Right renal cortex interstitium (tissue), 3 donors: ENCODE data around the gene WWP2. TPM values are rescaled to one million over a fixed set of nuclear protein-coding genes. Genes with fewer than 3 reads are reported as not detected.
"Not testable (repeated sequence)": the region's sequence is repeated elsewhere in the genome, so short reads cannot be mapped to it uniquely, and the experiment has no call there.

ENCODE experiments used
- DNase-seq, 3 donors: peaks; one replicate each; pipeline ENCODE4 v3.0.0-alpha.2; 2013; ENCODE audit warnings: low read depth in 3 of 3, low spot score in 2 of 3
- polyA plus RNA-seq, 3 donors: library from polyadenylated mRNA; unstranded; fragments of 120-200 nt; gene quantifications; one replicate each; pipeline ENCODE4 v1.2.1, GENCODE V29; 2013; ENCODE audit not compliant: insufficient read length in 3 of 3

WWP2 gene
- polyA plus RNA-seq, 3 donors, result 38.5 to 42.0 (median 39.9) TPM

- no peak for DNase-seq
These were observed 90.7 kb downstream of the WWP2 start for GRCh38 chr16:69852815-69853214.

- no peak for DNase-seq
These were observed 91.3 kb downstream of the WWP2 start for GRCh38 chr16:69853481-69853880.

DNA sequence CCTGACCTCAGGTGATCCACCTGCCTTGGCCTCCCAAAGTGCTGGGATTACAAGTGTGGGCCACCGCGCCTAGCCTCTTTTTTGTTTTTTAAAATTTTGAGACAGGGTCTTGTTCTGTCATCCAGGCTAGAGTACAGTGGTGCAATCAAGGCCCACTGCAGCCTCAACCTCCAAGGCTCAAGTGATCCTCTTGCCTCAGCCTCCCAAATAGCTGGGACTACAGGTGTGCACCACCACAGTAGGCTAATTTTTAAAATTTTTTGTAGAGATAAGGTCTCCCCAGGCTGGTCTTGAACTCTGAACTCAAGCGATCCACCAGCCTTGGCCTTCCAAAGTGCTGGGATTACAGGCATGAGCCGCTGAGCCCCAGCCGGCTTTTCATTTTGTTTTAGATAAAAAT is 92.6 kb downstream of the WWP2 start:
- not testable (repeated sequence) for DNase-seq

GRCh38 chr16:69855592-69855991 is 93.5 kb downstream of the WWP2 start:
- DNase-seq, result no peak

- no peak for DNase-seq
These were observed 96.3 kb downstream of the WWP2 start for GRCh38 chr16:69858191-69859104.

DNA sequence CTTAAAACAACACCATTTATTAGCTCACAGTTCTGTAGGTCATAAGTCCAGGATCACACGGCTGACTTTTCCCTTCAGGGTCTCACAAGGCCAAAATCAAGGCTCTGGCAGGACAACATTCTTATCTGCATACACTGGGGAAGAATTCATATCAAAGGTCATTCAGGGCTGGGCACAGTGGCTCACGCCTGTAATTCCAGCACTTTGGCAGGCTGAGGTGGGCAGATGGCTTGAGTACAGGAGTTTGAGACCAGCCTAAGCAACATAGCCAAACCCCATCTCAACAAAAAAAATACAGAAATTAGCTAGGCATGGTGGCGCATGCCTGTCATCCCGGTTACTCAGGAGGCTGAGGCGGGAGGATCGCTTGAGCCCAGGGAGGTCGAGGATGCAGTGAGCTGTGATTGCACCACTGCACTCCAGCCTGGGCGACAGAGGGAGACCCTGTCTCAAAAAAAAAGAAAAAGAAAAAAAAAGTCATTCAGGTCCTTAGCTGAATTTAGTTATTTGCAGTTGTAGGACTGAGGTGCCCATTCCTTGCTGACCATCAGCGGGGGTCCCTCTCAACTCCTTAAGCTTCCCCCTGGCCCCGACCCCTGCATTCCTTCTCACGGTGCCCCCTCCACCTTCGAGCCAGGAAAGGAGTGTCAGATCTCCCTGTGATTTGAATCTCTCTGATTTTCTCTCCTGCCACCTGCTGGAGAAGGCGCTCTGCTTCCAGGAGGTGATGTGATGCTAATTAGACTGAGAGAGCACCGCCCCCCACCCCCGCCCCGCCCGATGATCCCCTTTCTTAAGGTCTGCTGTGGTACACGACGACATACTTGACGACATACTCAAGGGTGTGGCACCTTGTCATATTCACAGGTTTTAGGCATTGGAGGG is 97.2 kb downstream of the WWP2 start:
- DNase-seq, result no peak

DNA sequence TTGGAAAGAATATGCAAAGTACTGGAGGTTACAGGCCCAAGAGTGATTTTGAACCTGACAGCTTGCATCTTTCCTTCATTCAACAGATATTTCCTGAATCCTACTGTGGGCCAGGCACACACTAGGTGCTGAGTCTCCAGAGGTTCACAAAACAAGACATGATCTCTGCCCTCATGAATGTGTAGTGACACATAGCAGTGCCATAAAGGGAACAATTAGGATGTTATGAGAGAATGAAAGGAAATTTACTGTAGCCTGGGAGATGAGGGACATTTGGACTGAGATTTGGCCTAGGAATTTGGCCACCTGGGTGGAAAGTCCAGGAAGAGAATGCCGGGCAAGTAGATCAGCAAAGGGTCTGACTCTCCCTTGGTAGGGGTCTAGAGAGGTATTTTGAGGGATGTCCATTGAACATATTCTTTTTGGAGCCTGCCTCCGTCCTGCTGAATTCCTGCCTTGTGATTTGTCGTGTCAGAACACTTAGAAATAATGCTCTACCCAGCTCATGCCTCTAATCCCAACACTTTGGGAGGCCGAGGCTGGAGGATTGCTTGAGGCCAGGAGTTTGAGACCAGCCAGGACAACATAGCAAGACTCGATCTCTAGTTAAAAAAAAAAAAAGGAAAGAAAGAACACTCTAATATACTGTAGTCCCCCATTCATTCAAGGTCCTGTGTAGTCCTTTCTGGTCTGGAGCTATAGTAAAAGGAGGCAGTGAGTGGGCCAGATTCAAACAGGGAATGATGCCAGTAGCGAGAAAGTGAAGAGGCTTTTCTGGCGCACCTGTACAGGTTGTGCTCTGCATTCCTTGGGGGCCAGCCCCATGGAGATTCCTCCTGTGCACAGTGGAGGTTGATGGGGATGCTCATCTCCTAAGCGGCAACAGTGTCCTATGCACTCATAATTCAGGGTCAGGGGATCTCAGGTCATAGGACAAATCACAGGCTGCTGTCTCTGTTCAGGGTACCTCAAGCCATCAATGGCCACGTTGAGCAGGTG is 98.4 kb downstream of the WWP2 start:
- no peak for DNase-seq

GRCh38 chr16:69861292-69862030 is 99.3 kb downstream of the WWP2 start:
- peak in 2 of 3 donors; percentile 41 to 45 for DNase-seq

- DNase-seq, result no peak
These were observed 101.5 kb downstream of the WWP2 start for GRCh38 chr16:69863401-69864281.

DNA sequence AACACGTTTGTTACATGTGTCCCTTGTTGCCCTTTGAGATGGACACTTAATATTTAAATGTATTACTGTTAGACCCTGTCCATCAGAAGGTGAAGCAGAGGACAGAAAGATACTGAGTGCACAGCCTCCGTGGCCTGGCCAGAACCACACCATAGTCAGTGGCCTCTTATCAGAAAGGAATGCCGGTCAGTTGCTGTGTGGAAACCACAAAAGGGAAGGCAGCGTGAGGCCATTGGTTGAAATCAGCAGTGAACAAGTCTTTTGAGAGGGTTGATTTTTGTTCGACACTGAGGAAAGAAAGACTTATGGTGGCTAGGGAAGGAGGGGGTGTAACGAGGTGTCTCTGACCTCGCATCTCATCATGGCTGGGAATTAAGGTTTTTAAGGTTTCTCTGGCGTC is 103.6 kb downstream of the WWP2 start:
- DNase-seq, result no peak

DNA sequence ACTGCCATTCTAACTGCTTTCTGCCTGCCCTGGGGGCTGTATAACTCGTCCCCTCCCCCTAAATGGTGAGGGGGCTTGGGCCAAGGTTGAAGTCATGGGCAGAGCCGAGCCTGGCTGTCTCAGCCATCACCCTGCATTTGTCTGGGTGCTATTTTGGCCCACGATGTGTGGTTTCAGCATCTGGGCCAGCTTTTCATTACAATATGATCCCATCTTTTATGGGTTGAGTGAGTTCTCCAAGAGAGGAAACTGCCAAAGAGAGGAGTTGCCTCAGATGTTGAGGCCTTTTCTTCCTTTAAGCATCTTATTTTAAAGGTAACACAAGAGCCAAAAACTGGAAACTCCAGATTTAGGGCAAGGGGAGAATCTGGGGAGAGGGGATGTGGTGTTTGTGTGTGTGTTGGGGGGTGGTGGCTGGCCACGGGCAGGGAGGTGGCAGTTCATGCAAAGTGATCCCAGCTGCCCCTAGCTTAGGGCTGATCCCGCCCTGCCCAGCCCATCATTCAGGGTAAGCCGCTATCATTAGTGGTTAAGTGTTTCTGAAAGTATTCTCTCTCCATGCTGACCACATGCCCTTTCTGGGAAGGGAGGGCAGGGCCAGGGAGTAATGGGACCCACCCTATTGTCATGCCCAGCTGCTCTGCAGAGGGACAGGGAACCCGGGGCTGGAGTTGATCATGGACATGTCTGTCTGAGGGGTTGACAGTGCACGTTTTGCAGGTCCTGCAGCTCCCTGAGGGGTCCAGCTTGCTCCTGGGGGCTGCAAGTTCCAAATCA is 105.8 kb downstream of the WWP2 start:
- DNase-seq, result no peak

DNA sequence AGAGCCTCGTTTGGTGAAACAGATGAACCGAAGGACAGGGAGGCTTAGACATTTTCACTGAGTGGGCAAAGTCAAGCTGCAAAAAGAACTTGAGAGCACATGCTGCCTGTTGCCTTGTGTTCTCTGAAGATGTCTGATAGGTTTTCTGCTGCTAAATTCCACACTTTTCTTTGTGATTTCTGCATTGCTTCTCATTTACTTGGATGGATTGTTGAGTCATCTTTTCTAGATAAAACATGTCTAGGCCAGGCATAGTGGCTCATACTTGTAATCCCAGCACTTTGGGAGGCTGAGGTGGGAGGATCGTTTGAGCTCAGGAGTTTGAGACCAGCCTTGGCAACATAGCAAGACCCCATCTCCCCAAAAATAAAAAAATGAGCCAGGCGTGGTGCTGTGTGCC is 108.6 kb downstream of the WWP2 start:
- DNase-seq, result no peak

- DNase-seq, result no peak
These were observed 109.6 kb downstream of the WWP2 start for GRCh38 chr16:69871708-69872107.

DNA sequence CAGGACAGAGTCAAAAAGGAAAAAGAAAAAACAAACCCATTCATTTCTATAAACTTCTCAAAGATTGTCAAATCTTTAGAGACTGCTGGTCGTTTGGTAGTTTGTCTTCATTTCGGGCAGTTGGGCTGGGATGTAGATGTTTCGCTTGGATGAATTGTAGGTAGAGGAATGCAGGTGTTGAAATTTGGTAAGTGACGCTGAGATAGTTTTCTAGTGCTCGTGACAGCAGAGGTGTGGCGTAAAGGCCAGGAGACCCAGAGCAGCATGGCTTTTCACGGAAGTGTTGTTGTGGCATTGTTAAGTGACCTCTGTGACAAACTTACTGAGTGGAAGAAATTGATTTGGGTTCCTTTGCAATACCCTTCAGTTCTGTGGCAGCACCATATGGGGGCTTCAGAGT is 110.8 kb downstream of the WWP2 start:
- no peak for DNase-seq

DNA sequence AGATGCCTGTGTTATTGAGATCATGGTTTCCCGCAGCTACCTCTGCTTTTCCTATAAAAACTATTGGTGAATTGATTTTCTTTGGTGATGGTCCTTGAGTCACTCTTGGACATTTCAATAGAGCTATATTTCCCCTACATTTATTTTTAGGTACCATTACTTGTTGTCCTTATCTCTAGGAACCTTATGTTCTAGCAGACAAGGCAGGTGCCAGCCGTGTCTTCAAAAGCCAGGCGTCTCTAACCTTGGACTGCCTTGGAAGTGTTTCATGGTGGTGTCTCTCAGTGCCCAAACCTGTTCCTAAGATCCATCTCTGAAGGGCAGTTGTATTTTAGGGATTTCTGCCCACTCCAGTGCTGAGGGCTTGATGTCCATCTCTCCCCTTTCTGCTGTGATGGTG is 111.7 kb downstream of the WWP2 start:
- no peak for DNase-seq

- DNase-seq, result no peak
These were observed 112.1 kb downstream of the WWP2 start for GRCh38 chr16:69874271-69874670.

GRCh38 chr16:69880640-69881133 is 118.6 kb downstream of the WWP2 start:
- no peak for DNase-seq

- DNase-seq, result no peak
These were observed 119.0 kb downstream of the WWP2 start for GRCh38 chr16:69881141-69881540.
